HG03175 (cell line): ENCODE results near the gene AFF4.
A peak's percentile ranks its signal among the peaks of the same experiment; 100 is the strongest.
"Not testable (repeated sequence)": the region's sequence is repeated elsewhere in the genome, so short reads cannot be mapped to it uniquely, and the experiment has no call there.

Source experiments
- ATAC-seq: cut with Tn5 transposase; IDR thresholded peaks from one replicate; pipeline ENCODE4 v1.9.1; 2021; ENCODE audit warnings: mild to moderate bottlenecking, moderate library complexity; ENCODE audit not compliant: unreplicated experiment

Gene AFF4

GRCh38 chr5:132856011-132856410, 107.4 kb downstream of the AFF4 start:
- ATAC-seq, result no peak

DNA sequence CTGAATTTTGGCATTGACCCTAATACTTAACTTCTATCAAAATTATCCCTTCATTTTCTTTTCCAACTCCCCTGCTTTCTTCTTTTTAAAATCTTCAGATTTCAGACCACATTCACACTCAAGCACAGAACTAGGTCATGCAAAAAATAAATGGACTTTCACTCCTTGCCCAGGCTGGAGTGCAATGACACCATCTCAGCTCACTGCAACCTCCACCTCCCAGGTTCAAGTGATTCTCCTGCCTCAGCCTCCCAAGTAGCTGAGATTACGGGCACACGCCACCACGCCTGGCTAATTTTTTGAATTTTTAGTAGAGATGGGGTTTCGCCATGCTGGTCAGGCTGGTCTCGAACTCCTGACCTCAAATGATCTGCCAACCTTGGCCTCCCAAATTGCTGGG, 108.4 kb downstream of the AFF4 start:
- ATAC-seq, result not testable (repeated sequence)

DNA sequence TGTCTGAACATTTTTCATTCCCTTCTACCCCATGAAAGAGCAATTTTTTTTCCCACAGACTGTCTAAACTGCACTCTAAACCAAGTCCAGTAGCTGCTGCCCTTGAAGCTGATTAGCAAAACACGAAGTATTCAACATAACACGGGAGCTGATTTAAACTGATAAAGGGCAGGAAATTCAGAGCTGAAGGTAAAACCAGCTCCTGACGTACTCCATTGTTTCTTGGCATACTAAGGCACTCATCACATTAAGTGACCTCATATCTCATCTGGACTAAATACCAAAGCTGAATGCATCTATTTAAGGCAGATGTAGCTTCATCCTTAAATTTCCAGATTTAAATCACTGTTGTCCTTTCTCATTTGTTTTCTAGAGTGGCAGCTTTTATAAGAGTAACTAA, 109.1 kb downstream of the AFF4 start:
- no peak for ATAC-seq

DNA sequence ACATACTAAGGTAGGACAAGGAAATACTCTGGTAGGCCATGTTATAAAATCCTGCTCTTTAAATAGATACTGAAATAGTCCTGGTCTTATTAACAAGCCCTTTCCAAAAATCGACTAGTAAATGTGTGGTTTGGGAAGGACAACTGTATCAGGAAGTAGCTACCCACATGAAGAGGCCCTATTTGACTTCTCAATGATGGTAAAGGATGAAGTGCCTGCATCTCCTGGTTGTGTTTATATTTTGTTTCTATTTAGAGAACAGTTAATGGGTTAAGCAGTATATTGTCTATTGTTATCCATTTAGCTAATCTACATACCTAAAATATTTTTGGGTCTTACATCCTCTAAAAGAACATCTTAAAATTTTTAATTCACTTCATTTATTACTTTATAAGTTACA, 109.6 kb downstream of the AFF4 start:
- ATAC-seq, result no peak

DNA sequence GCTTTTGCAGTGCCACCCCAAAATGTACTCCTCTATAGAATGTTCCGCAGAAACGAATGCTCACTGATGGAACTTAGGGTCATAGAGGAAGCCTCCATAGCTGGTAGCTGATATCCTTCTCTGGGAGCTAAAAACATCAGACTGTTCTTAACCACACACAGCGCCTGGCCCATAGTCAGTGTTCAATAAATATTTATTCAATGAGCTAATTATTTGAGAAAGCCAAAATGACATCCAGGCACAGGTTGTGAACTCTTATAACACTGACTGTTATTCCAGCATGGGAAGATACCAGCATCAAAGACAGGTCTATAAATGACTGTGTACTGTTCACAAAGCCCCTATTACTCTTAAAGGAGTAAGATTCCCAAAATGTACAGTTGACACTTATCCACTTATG, 110.1 kb downstream of the AFF4 start:
- no peak for ATAC-seq

DNA sequence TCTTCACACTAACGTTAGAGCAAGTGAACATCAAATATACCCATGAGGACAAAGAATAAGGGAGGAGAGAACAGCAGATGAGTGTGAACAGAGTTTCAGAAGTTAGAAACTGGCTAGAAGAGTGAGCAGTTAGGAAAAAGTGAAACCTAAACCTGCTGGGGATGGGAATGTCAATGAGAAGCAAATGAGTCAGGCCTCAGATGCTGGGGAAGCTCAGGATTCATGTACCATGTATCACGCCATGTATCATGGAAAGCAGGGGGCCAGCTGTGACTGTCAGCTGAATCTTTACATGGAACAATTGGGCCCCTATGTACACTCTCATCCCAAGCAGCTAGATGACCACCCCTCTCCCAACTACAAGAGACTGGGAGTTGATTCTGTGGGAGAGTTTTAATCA, 113.4 kb downstream of the AFF4 start:
- no peak for ATAC-seq

DNA sequence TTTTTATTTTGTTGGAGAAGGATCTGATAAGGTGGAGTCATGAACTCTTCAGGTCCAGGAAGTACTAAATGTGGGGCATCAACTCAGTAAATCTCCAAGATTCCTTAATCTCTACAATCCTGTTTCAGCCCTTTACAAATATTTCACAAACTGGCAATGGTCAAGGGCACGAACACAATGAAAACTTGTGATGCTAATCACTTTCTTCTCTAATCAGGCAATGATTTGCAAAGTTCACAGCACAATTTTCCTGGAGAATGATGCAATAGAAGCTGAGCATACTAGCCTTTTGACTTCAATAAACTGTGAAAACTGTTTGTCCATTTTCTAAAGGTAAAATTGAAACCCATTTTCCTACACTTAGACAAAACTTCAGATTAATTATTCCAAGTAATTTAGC, 114.1 kb downstream of the AFF4 start:
- no peak for ATAC-seq

DNA sequence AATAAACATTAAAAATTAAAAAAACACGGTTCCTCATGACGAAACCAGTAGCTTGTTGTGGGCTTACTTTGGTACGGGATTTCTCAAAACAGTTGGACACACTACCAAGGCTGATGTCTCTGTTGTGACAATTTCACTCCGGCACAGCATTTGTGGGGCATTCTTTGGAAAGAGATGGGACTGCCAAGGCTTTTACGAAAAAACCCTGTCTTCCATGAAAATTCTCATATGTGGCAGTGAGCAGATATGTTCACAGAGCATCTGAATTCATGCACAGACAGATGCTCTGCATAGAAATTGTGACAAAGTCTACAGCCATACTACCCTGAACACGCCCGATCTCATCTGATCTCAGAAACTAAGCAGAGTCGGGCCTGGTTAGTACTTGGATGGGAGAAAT, 115.2 kb downstream of the AFF4 start:
- ATAC-seq, result no peak

DNA sequence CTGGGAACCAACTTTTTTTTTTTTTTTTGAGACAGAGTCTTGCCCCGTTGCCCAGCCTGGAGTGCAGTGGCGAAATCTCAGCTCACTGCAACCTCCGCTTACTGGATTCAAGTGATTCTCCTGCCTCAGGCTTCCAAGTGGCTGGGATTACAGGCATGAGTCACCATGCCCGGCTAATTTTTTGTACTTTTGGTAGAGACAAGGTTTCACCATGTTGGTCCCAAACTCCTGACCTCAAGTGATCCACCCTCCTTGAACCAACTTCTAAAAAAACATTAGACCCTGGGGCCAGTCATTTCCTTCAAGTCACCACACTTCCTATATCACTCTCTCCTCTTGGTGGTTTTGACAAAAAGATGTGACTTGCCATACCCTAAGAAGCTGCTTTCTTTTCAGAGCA, 122.1 kb downstream of the AFF4 start:
- ATAC-seq, result no peak

GRCh38 chr5:132840896-132841295, 122.5 kb downstream of the AFF4 start:
- ATAC-seq, result no peak

GRCh38 chr5:132840313-132840712, 123.1 kb downstream of the AFF4 start:
- no peak for ATAC-seq

DNA sequence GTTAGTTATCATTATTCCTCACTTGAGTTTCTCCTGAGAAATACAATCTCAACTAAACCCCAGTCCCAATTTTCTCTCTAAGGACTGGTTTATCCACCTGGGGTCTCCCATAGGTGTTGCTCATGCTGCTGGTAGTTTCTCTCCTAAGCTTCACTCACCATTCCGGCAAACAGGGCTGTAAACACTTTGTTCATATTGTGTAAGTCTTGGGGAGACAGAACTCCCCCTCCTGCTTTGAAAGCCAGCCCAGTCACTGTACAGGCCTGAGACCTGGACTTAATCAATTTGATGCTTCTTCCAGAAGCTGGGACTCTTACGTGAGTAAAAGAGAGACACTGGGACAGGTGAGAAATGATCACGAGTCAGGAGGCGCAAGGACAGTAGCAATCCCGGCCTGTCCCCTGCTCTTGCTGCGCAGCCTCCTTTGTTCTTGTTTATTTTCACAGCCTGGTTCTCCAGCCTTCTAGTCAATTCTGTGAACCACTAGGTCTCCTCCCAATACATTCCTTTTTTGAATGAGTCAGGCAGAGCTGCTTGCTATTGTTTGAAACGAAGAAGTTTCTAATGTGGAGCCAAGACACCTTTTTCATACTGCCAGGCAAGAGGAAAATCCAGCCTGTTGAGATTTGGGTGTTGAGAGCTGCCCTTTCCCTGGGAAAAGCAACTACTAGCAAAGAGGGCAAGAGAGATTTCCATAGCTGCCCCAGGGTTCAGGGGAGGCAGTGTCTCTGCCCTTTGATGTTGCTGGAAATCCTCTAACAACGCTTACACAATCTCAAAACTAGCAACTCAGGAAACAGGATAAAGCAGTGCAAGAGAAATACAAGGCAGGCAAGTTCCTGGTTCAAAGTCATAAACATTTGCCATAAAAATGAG, 123.8 kb downstream of the AFF4 start:
- ATAC-seq, result no peak

DNA sequence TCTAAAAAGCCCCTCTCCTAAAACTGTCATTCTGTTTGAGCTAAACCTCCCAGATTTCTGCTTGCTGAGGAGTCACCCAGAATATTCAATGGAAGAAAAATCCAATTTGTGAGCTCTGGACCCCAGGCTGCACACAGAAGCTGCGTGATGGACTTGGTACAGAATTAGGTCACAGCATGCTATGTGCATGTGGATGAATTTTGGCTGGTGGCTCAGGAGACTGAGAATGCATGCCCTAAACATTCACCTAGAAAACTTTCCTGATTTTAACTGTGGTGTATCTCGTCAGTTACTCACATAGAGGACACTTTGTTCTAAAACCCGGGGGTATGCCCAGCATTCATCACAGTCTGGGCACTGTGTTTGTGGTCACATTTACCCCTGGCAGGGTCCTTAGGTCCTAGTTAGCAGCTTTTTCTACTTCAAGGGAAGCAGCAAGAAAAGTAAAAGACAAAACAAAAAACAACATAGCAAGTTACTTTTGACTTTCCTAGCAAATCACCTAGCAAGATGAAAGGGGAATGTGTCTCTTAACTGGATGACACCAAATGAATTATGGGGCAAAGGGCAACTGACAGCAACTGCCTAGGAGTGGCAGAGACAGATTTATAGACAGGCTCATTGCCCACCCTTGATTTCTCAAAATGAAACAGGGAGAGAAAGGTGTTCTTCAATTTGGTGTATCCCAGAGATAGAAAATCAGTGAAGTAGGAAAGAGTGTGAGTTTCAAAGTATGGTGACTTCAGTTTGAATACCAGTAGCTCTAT, 124.7 kb downstream of the AFF4 start:
- ATAC-seq, result no peak

DNA sequence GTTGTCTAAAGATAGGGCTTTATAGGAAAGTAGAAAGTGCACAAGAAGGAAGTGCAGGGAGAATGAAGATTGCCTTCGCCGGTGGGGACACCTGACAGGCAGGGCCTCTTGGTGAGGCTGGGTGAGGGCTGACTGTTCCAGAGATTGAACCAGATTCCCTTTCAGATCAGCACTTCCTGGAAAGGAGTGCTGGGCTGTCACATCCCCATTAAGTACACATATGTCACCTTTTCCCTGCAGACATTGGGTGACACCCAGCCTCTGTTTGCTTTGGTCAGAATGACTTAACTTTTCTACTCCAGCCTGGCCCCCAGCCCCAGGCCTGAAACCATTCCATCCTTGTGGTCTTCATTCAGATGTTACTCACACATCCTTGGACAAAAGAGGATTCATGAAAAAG, 125.6 kb downstream of the AFF4 start:
- ATAC-seq, result no peak

- no peak for ATAC-seq
These were observed 126.6 kb downstream of the AFF4 start for GRCh38 chr5:132836852-132837251.

- ATAC-seq, result no peak
These were observed 129.4 kb downstream of the AFF4 start for GRCh38 chr5:132834057-132834456.

DNA sequence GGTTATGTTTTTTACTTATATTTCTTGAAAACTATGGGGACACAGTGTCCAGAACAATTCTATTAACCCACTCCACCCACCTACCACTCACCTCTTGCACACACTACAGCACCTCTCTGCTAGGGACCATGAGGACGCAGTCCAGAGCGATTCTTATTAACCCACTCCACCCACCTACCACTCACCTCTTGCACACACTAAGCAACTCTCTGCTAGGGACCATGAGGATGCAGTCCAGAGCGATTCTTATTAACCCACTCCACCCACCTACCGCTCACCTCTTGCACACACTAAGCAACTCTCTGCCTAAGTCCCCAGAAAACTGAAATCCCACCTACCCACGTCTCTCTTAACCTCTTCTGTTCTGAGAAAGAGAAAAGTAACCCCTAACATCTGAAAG, 130.8 kb downstream of the AFF4 start:
- ATAC-seq, result no peak

GRCh38 chr5:132831095-132831860, 132.2 kb downstream of the AFF4 start:
- no peak for ATAC-seq

- peak; percentile 79 for ATAC-seq
These were observed 132.9 kb downstream of the AFF4 start, which contains the start of gene SHROOM1 for GRCh38 chr5:132830436-132831094. TSS of gene SHROOM1 (minus strand) at chr5:132830647. CDS start at chr5:132826140, 4,507 bp downstream.

DNA sequence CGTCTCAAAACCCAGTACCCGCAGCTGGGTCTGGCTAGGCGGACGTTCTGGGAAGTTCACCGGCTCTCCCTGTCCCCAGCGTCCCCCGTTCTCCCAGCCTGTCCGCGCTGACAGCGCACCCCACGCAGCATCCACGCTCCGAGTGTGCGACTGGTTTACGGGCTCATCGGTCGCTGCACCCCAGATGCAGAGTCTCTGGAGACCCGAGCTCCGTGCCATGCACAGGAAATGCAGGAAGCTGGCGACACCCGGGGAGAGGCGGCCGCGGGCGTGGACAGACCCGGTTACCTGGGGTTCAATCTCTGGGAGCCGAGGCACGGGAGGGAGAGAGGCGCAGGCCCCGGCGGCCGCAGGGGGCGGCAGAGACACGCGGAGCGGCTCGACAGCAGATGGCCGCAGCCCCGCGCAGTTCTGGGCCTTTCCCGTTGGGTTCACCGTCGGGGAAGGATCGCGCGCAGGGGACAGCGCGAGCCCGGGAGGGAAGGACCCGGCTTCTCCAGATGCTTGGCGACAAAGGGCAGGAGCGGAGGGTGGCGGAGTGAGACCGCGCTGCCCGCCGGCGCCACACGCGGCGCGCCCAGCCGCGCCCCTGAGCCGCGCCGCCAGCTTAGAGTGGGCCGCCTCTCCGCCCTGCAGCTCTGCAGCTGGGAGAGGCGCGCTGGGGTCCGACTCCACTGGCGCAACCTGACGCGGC, 133.5 kb downstream of the AFF4 start:
- peak; percentile 82 for ATAC-seq
